HepG2 (cell line): ENCODE results near the gene MUC6. TPM values are rescaled to one million over a fixed set of nuclear protein-coding genes. Genes with fewer than 3 reads are reported as not detected.

Experiments used
- ATAC-seq: fragments of 200-7000 bp; cut with Tn5 transposase; 3 replicates; pipeline ENCODE4 v1.9.1; 2020; ENCODE audit warnings: mild to moderate bottlenecking, moderate library complexity
- BruUV-seq: library from RNA; stranded (reverse); fragments of 400-500 nt; replicated peaks from 2 replicates; lab custom pipeline; 2021; lab: Mats Ljungman, UMichigan
- CTCF ChIA-PET: fragments of 300-600 bp; formaldehyde crosslinking; extraction: SDS; loops from one replicate; lab custom pipeline; 2021; ENCODE audit warnings: low total read pairs, inconsistent platforms, low intra/inter-chr PET ratio; lab: Yijun Ruan, JAX
- POLR2A ChIA-PET: fragments of 350-600 bp; sonication (Branson Sonifier 250); formaldehyde crosslinking; loops from one replicate; lab custom pipeline; 2020; ENCODE audit warnings: antibody characterized with exemption, inconsistent platforms; lab: Yijun Ruan, JAX
- DNase-seq: peaks from one replicate; pipeline ENCODE4 v3.0.0-alpha.2; 2015; ENCODE audit warnings: low spot score
- FAIRE-seq: peaks from 3 replicates; lab custom pipeline; 2011; peaks lifted over from hg19 to GRCh38; lab: Jason Lieb, UNC
- H2AFZ ChIP-seq: one replicate; pipeline ENCODE4 v1.6.1; 2011; ENCODE audit warnings: low read length, inconsistent platforms
- H3K27ac ChIP-seq: fragments of 300-600 bp; 3 replicates; pipeline ENCODE4 v1.8.0; 2011; ENCODE audit warnings: mixed run types, mild to moderate bottlenecking, mixed read lengths, low read length, inconsistent platforms; ENCODE audit not compliant: insufficient read depth; ENCODE audit errors: extremely low read length
- H3K27me3 ChIP-seq, 2 experiments: fragments of 200-600 bp in 1 of 2; 2 replicates in 1 of 2; 3 replicates in 1 of 2; pipeline versions ENCODE4 v1.6.0 to v1.8.0; 2011; ENCODE audit warnings: low read length in 2 of 2, mild to moderate bottlenecking in 2 of 2, moderate library complexity in 2 of 2, inconsistent platforms in 1 of 2; ENCODE audit not compliant: insufficient read depth in 2 of 2, control insufficient read depth in 1 of 2
- H3K36me3 ChIP-seq, 2 experiments: fragments of 200-600 bp in 1 of 2; replicated peaks in 1 of 2; 2 replicates in 1 of 2; 3 replicates in 1 of 2; pipeline versions ENCODE4 v1.5.1 to v1.8.0; 2011; ENCODE audit warnings: low read length in 2 of 2, inconsistent platforms in 1 of 2; ENCODE audit not compliant: insufficient read depth in 2 of 2, control insufficient read depth in 1 of 2
- H3K4me1 ChIP-seq: 2 replicates; pipeline ENCODE4 v1.5.1; 2012; ENCODE audit warnings: low read length, inconsistent platforms; ENCODE audit not compliant: insufficient read depth
- H3K4me2 ChIP-seq: 2 replicates; pipeline ENCODE4 v1.6.0; 2011; ENCODE audit warnings: low read depth, low read length, inconsistent platforms
- H3K4me3 ChIP-seq, 3 experiments: fragments of 200-600 bp in 1 of 3; sonication (generic), shearing (Covaris generic) in 1 of 3; replicated peaks in 1 of 3; 2 replicates each; pipeline ENCODE4 v1.5.1; 2011 to 2016; ENCODE audit warnings: low read length in 3 of 3, inconsistent platforms in 2 of 3, low read depth in 2 of 3, mild to moderate bottlenecking in 2 of 3, control low read depth in 1 of 3, mixed read lengths in 1 of 3; ENCODE audit not compliant: insufficient read depth in 1 of 3
- H3K79me2 ChIP-seq: one replicate; pipeline ENCODE4 v1.6.1; 2011; ENCODE audit warnings: low read length, inconsistent platforms; ENCODE audit not compliant: insufficient read depth
- H3K9ac ChIP-seq: 2 replicates; pipeline ENCODE4 v1.6.0; 2011; ENCODE audit warnings: mild to moderate bottlenecking, low read depth, low read length, inconsistent platforms; ENCODE audit not compliant: insufficient read depth
- H3K9me3 ChIP-seq: 2 replicates; pipeline ENCODE4 v1.5.1; 2012; ENCODE audit warnings: mild to moderate bottlenecking, low read length
- H4K20me1 ChIP-seq: 2 replicates; pipeline ENCODE4 v1.6.0; 2011; ENCODE audit warnings: inconsistent platforms, mild to moderate bottlenecking, low read length, moderate library complexity; ENCODE audit not compliant: insufficient read depth
- ARID2 ChIP-seq: sonication (generic); formaldehyde crosslinking; IDR thresholded peaks from 2 replicates; pipeline ENCODE4 v1.8.1; 2022; ENCODE audit warnings: mild to moderate bottlenecking, missing genetic modification reagents, borderline replicate concordance
- BHLHE40 ChIP-seq: IDR thresholded peaks from 2 replicates; pipeline ENCODE4 v1.6.1; 2011; ENCODE audit warnings: low read length, improper control_type of control experiment
- MAZ ChIP-seq, 2 experiments: sonication (generic) in 1 of 2; formaldehyde crosslinking in 1 of 2; IDR thresholded peaks; 2 replicates each; pipeline versions ENCODE4 v1.5.0 to v1.6.1; 2012 to 2020; ENCODE audit warnings: low read depth in 2 of 2, mild to moderate bottlenecking in 2 of 2, borderline replicate concordance in 1 of 2, improper control_type of control experiment in 1 of 2, low read length in 1 of 2, missing genetic modification reagents in 1 of 2, moderate library complexity in 1 of 2
- NONO ChIP-seq, 2 experiments: fragments of 450-650 bp in 1 of 2; sonication (generic) in 1 of 2; formaldehyde crosslinking in 1 of 2; IDR thresholded peaks in 1 of 2; conservative IDR thresholded peaks in 1 of 2; 2 replicates each; pipeline versions ENCODE4 v1.6.1 to v1.8.0; 2017 to 2022; ENCODE audit warnings: mild to moderate bottlenecking in 1 of 2, missing genetic modification reagents in 1 of 2, moderate library complexity in 1 of 2
- POLR2A ChIP-seq, 2 experiments: IDR thresholded peaks; 2 replicates each; pipeline ENCODE4 v1.6.1; 2011; ENCODE audit warnings: low read depth in 2 of 2, low read length in 2 of 2, mild to moderate bottlenecking in 1 of 2, moderate library complexity in 1 of 2; ENCODE audit not compliant: insufficient read depth in 1 of 2
- SP140L ChIP-seq: sonication (generic); formaldehyde crosslinking; IDR thresholded peaks from 2 replicates; pipeline ENCODE4 v1.4.0; 2020; ENCODE audit warnings: missing genetic modification reagents, borderline replicate concordance
- TCF12 ChIP-seq, 2 experiments: fragments of 450-650 bp in 1 of 2; sonication (generic) in 1 of 2; formaldehyde crosslinking in 1 of 2; IDR thresholded peaks; 2 replicates each; pipeline versions ENCODE4 v1.6.1 to v1.8.0; 2017 to 2022; ENCODE audit warnings: antibody characterized with exemption in 1 of 2, mild to moderate bottlenecking in 1 of 2, missing genetic modification reagents in 1 of 2, moderate library complexity in 1 of 2
- ZNF724P ChIP-seq: sonication (generic); formaldehyde crosslinking; IDR thresholded peaks from 2 replicates; pipeline ENCODE4 v1.8.0; 2022; ENCODE audit warnings: missing genetic modification reagents, borderline replicate concordance
- WGBS: methylation state at CpG from one replicate; pipeline ENCODE4 v1.1.6; 2017; ENCODE audit warnings: low lambda C conversion rate; 5-methylcytosine and 5-hydroxymethylcytosine counted together
- in situ Hi-C: cut with HindIII; loops from 2 replicates; pipeline ENCODE4 v1.10.0; 2017; ENCODE audit warnings: low pct_unique_long_range_greater_than_20kb; ENCODE audit not compliant: extremely low pct_ligation_motif_present
- intact Hi-C: fragments of 100-400 bp; cut with micrococcal nuclease; formaldehyde crosslinking; loops from one replicate; pipeline ENCODE4 v1.10.0; 2022; ENCODE audit not compliant: unreplicated experiment
- polyA plus RNA-seq, 8 experiments: library from polyadenylated mRNA; depleted of rRNA in 3 of 8; stranded (reverse) in 7 of 8; unstranded in 1 of 8; fragments of >200 nt; fragmentation: Illumina TruSeq in 4 of 8; extraction: Trizol in 4 of 8; gene quantifications; 2 replicates each; pipeline versions ENCODE4 v1.2.1 to v1.2.3, GENCODE V29; 2011 to 2016; ENCODE audit warnings: low read depth in 4 of 8, missing spikeins in 1 of 8, mixed read lengths in 1 of 8; ENCODE audit not compliant: insufficient read depth in 1 of 8
- total RNA-seq, 5 experiments: library from RNA; depleted of rRNA; stranded (reverse); fragments of >200 nt; fragmentation: Illumina TruSeq; extraction: Trizol; gene quantifications; 2 replicates each; pipeline ENCODE4 v1.2.3, GENCODE V29; 2016; ENCODE audit warnings: low read depth in 1 of 5
- TF ChIP-seq, protein P1 (sequence below): sonication (generic); formaldehyde crosslinking; IDR thresholded peaks from 2 replicates; pipeline ENCODE4 v1.4.0; 2020; ENCODE audit warnings: mild to moderate bottlenecking, missing genetic modification reagents

The MUC6 gene
- total and polyA plus RNA-seq, 2 of the 13 experiments (the other 11 are each of a cell fraction or from before 2014, with no cell fraction given), result not detected

DNA sequence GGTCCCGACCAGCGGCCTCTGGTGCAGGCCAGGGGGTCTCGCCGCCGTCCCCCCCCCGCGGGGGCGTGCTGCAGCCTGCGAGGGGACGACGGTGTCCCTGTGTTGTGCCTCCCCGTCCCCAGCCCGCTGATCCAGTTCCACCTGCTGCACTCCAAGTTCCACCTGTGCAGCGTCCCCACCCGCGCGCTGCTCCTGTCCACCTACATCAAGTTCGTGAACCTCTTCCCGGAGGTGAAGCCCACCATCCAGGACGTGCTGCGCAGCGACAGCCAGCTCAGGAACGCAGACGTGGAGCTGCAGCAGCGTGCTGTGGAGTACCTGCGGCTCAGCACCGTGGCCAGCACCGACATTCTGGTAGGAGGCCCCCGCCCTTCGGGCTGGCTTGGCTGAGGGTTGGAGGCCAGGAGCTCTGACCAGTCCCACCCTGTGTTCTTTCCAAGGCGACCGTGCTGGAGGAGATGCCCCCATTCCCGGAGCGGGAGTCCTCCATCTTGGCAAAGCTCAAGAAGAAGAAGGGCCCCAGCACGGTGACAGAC, 42.8 kb downstream of the MUC6 start:
- CTCF ChIA-PET, result no interaction called here
- H3K27me3 ChIP-seq, result no peaks in the 10 kb centered on the region
- FAIRE-seq (no peak), ATAC-seq (no peak), DNase-seq (no peak)
- intact Hi-C loops, result no loop called here
- TF ChIP-seq POLR2A (IDR thresholded peaks at IDR 0.05; ENCODE audit: insufficient read depth in 1 of 2, low read depth in 2 of 2, low read length in 2 of 2) (0 out of 4 replicates have a peak, but pooled peaks of 1 of the 2 experiments have one; percentile 7), ARID2 (CRISPR knock-in tag) (no peak)
- H3K4me2 ChIP-seq, result no peak overlapping the region
- no peak overlapping the region for H3K4me3 ChIP-seq
- H3K9ac ChIP-seq, result no peak overlapping the region
- H2AFZ ChIP-seq, result no peak overlapping the region
- WGBS, result 97% methylated on average over 26 of the region's 35 CpGs
- POLR2A ChIA-PET, result no interaction called here
- no peaks in the 10 kb centered on the region for H3K4me1 ChIP-seq
- no peaks in the 10 kb centered on the region for H4K20me1 ChIP-seq
- no peak overlapping the region for H3K27ac ChIP-seq
- H3K36me3 ChIP-seq, result peaks cover 24 to 55% of the 10 kb centered on the region in 2 experiments
- no TSS peak for BruUV-seq
- H3K79me2 ChIP-seq, result no peaks in the 10 kb centered on the region
- H3K9me3 ChIP-seq, result no peaks in the 10 kb centered on the region
- in situ Hi-C loops, result no loop called here

DNA sequence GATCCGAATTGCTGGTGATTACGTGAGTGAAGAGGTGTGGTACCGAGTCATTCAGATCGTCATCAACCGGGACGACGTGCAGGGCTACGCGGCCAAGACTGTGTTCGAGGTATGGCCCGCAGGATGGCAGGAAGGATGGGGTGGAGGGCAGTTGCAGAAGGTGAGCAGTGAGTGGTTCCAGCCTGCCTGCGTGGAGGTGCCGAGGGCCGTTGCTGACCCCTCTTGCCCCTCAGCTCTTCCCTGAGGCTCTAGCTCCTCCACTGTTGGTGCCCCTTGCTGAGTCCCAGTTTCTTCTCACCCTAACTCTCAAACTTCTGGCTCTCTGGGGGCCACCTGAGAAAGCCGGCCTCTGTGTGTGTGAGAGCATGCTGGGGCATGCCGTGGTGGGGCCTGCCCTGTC, 43.9 kb downstream of the MUC6 start:
- in situ Hi-C loops, result no loop called here
- H3K4me1 ChIP-seq, result no peaks in the 10 kb centered on the region
- CTCF ChIA-PET, result no interaction called here
- no TSS peak for BruUV-seq
- intact Hi-C loops, result no loop called here
- WGBS, result over 99% methylated on average over 16 of the region's 16 CpGs
- H4K20me1 ChIP-seq, result no peaks in the 10 kb centered on the region
- H3K36me3 ChIP-seq, result peaks cover 36 to 67% of the 10 kb centered on the region in 2 experiments
- no peak for TF ChIP-seq SP140L (CRISPR knock-in tag)
- no peak for TF ChIP-seq MAZ (IDR thresholded peaks at IDR 0.05; ENCODE audit: borderline replicate concordance, low read depth, low read length)
- TF ChIP-seq MAZ (CRISPR knock-in tag; IDR thresholded peaks at IDR 0.05; ENCODE audit: low read depth), result no peak
- TF ChIP-seq, protein P1, sequence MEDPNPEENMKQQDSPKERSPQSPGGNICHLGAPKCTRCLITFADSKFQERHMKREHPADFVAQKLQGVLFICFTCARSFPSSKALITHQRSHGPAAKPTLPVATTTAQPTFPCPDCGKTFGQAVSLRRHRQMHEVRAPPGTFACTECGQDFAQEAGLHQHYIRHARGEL (CRISPR knock-in tag), result no peak
- TF ChIP-seq BHLHE40, result no peak
- TF ChIP-seq ZNF724P (CRISPR knock-in tag), result no peak
- no peak for TF ChIP-seq NONO (IDR thresholded peaks at IDR 0.05)
- no peak for TF ChIP-seq NONO (CRISPR knock-in tag; conservative IDR thresholded peaks at IDR 0.05)
- no peak for TF ChIP-seq TCF12 (IDR thresholded peaks at IDR 0.05)
- TF ChIP-seq TCF12 (CRISPR knock-in tag; IDR thresholded peaks at IDR 0.05), result no peak
- TF ChIP-seq, all 625 proteins: peak for 0
- Histone ChIP-seq H3K4me3 (no peak overlapping the region), H3K4me2 (no peak overlapping the region), H2AFZ (no peak overlapping the region), H3K27ac (no peak overlapping the region), H3K27me3 (no peaks in the 10 kb centered on the region), H3K79me2 (no peaks in the 10 kb centered on the region), H3K9me3 (no peaks in the 10 kb centered on the region), H3K9ac (no peak overlapping the region)
- POLR2A ChIA-PET, result no interaction called here
- FAIRE-seq, result no peak
- no peak for ATAC-seq
- no peak for DNase-seq
